Measurements from ENCODE around the gene NMU.

GRCh38 chr4:55668449-55668848, 32.4 kb upstream of the NMU start:
- no peak for TF ChIP-seq CTCF (IDR thresholded peaks at IDR 0.05)
- TF ChIP-seq POLR2A (IDR thresholded peaks at IDR 0.05) = no peak

Data from testis (tissue), 2 donors.